NCI-H2081 treated with DMSO at 0.1 percent for 48 hours (cell line): ENCODE measurements around the gene PCDHB7.
A peak's percentile ranks its signal among the peaks of the same experiment; 100 is the strongest.
"Not testable (repeated sequence)": the region's sequence is repeated elsewhere in the genome, so short reads cannot be mapped to it uniquely, and the experiment has no call there.

Experiments
- DNase-seq: peaks from one replicate; lab custom pipeline; 2025; lab: John Stamatoyannopoulos, UW

PCDHB7 gene

GRCh38 chr5:141180313-141180712 is 7.9 kb downstream of the PCDHB7 start:
- DNase-seq: no peak

DNA sequence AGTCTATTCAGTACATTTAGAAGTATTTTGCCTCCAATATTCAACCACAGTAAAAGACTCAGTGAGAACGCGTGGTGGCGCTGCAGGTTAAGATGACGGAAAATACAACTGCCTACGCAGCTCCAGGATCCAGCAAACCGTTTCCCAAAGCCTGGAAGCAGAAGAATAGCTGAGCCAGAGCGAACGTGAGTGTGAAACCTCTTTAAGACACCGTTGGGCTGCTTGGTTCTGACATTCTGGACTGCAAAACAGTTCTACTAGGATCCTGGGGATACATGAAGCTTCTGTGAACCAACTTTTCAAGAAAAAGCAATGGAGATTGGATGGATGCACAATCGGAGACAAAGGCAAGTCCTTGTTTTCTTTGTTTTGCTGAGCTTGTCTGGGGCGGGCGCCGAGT is 9.8 kb downstream of the PCDHB7 start, which contains the start of gene PCDHB16:
Gene PCDHB16, plus strand, starts transcription at position 140 of the 400 bp plus-strand sequence. Its CDS starts 173 bp downstream, at position 313.
- peak; percentile 4 for DNase-seq

GRCh38 chr5:141184117-141184855 is 11.8 kb downstream of the PCDHB7 start:
- not testable (repeated sequence) for DNase-seq

GRCh38 chr5:141186897-141187512 is 14.6 kb downstream of the PCDHB7 start, which contains the start of gene PCDHB9:
Gene PCDHB9, plus strand, starts transcription at chr5:141187161. Its CDS starts 158 bp downstream, at chr5:141187319.
- peak; percentile 4 for DNase-seq

GRCh38 chr5:141188682-141189081 is 16.2 kb downstream of the PCDHB7 start:
- not testable (repeated sequence) for DNase-seq

GRCh38 chr5:141189131-141189530 is 16.7 kb downstream of the PCDHB7 start:
- not testable (repeated sequence) for DNase-seq

- no peak for DNase-seq
These were observed 19.8 kb downstream of the PCDHB7 start, which contains the start of gene PCDHB10 for GRCh38 chr5:141192110-141192725. Gene PCDHB10, plus strand, starts transcription at chr5:141192353. Its CDS starts 200 bp downstream, at chr5:141192553.

DNA sequence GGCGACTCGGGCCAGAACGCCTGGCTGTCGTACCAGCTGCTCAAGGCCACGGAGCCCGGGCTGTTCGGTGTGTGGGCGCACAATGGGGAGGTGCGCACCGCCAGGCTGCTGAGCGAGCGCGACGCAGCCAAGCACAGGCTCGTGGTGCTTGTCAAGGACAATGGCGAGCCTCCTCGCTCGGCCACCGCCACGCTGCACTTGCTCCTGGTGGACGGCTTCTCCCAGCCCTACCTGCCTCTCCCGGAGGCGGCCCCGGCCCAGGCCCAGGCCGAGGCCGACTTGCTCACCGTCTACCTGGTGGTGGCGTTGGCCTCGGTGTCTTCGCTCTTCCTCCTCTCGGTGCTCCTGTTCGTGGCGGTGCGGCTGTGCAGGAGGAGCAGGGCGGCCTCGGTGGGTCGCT is 21.9 kb downstream of the PCDHB7 start:
- DNase-seq: not testable (repeated sequence)

- DNase-seq: no peak
These were observed 23.9 kb downstream of the PCDHB7 start for GRCh38 chr5:141196363-141196762.

DNA sequence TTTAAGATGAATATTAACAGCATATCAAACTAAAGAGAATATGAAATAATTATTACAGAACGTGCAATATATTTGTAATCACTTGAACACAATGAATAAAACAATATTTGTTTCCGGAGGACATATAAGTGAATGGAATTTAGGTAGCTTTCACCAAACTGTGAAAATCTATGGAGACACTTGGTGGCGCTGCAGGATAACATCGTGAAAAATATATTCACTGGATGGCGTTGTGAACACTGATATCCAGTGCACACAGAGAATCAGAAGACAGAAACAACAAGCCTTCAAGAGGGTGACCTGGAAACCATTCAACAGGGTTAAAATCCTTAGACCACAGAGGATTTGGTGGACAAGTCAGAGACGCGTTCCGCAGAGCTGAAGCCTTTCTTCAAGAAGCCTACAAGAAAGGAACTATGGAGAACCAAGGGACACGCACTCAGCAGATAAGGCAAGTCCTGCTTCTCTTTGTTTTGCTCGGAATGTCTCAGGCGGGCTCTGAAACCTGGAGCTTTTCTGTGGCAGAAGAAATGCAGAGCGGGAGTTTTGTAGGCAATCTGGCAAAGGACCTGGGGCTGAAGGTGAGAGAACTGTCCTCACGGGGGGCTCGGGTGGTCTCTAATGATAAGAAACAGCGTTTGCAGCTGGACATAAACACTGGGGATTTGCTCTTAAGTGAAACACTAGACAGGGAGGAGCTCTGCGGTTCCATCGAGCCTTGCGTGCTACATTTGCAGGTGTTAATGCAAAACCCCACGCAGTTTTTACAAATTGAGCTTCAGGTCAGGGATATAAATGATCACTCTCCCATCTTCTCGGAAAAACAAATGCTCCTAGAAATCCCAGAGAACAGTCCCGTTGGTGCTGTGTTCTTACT is 27.2 kb downstream of the PCDHB7 start, which contains the start of gene PCDHB11:
Gene PCDHB11, plus strand, starts transcription at position 269 of the 877 bp plus-strand sequence. Its CDS starts 148 bp downstream, at position 417.
- peak; percentile 26 for DNase-seq

GRCh38 chr5:141201126-141201525 is 28.7 kb downstream of the PCDHB7 start:
- DNase-seq: not testable (repeated sequence)

GRCh38 chr5:141201646-141202045 is 29.2 kb downstream of the PCDHB7 start:
- DNase-seq: not testable (repeated sequence)

DNA sequence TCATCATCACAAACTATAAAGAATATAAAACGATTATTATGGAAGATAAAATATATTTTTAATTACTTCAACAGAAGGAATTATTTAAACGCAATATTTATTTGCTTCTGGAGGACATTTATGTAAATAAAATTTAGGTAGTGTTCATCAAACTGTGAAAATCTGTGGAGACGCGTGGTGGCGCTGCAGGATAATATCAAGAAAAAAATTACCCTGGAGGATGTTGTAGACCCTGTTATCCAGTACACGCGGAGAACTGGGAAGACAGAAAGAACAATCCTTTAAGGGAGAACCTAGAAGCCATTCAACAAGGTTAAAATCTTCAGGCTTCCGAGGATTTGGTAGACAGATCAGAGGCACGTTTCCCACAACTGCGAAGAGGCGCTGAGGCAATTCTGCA is 36.0 kb downstream of the PCDHB7 start, which contains the start of gene PCDHB12:
Gene PCDHB12, plus strand, starts transcription at position 242 of the 400 bp plus-strand sequence. CDS start 189 bp downstream, outside the sequence.
- no peak for DNase-seq

DNA sequence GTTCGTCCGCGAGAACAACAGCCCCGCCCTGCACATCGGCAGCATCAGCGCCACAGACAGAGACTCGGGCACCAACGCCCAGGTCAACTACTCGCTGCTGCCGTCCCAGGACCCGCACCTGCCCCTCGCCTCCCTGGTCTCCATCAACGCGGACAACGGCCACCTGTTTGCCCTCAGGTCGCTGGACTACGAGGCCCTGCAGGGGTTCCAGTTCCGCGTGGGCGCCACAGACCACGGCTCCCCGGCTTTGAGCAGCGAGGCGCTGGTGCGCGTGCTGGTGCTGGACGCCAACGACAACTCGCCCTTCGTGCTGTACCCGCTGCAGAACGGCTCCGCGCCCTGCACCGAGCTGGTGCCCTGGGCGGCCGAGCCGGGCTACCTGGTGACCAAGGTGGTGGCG is 37.8 kb downstream of the PCDHB7 start:
- DNase-seq: not testable (repeated sequence)

- DNase-seq: not testable (repeated sequence)
These were observed 38.4 kb downstream of the PCDHB7 start for GRCh38 chr5:141210849-141211248.

DNA sequence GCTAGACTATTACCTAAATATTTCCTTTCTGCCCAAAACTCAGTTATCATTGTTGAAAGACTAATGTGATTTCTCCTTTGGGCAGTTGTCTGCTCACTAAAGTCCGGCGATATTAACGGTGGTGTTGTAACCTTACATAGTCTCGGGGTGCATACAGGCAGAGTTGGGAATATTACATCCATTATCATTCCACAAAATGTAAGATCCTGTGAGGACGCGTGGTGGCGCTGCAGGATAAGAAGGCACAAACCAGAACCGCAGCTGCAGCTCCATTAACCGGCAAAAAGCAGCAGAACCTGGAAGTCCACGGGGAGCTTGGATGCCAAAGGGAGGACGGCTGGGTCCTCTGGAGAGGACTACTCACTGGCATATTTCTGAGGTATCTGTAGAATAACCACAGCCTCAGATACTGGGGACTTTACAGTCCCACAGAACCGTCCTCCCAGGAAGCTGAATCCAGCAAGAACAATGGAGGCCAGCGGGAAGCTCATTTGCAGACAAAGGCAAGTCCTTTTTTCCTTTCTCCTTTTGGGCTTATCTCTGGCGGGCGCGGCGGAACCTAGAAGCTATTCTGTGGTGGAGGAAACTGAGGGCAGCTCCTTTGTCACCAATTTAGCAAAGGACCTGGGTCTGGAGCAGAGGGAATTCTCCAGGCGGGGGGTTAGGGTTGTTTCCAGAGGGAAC is 41.4 kb downstream of the PCDHB7 start, which contains the start of gene PCDHB13:
Gene PCDHB13, plus strand, starts transcription at position 264 of the 684 bp plus-strand sequence. Its CDS starts 205 bp downstream, at position 469.
- not testable (repeated sequence) for DNase-seq

- not testable (repeated sequence) for DNase-seq
These were observed 42.1 kb downstream of the PCDHB7 start for GRCh38 chr5:141214583-141214982.

DNA sequence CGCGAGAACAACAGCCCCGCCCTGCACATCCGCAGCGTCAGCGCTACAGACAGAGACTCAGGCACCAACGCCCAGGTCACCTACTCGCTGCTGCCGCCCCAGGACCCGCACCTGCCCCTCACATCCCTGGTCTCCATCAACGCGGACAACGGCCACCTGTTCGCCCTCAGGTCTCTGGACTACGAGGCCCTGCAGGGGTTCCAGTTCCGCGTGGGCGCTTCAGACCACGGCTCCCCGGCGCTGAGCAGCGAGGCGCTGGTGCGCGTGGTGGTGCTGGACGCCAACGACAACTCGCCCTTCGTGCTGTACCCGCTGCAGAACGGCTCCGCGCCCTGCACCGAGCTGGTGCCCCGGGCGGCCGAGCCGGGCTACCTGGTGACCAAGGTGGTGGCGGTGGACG is 43.1 kb downstream of the PCDHB7 start:
- DNase-seq: not testable (repeated sequence)

GRCh38 chr5:141216035-141216434 is 43.6 kb downstream of the PCDHB7 start:
- DNase-seq: not testable (repeated sequence)

DNA sequence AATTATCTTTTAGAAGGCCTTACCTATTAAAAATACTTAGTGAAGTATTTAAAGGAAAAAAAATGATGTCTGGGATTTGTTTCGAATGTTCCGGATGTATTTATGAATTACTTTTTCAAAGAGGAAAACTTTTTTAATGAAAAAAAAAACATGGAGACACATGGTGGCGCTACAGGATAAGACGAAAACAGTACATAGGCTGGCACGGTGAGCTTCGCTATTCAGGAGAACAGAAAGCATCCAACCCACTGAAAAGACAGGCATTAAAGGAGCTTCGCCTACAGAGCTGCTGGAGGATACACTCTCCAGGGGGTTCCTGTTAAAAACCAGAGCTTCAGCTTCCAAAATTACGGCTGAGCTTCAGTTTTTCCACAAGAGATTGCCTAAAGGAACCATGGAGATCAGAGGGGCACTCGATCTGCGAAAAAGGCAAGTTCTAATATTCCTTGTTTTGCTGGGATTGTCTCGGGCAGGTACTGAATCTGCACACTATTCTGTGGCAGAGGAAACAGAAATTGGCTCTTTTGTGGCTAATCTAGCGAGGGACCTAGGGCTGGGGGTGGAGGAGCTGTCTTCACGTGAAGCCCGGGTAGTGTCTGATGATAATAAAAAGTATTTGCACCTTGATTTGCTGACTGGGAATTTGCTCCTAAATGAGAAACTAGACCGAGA is 50.8 kb downstream of the PCDHB7 start, which contains the start of gene PCDHB14:
Gene PCDHB14, plus strand, starts transcription at position 232 of the 672 bp plus-strand sequence. Its CDS starts 163 bp downstream, at position 395.
- no peak for DNase-seq
